GM18502 (cell line): ENCODE measurements around the gene PPAT.

Source experiments
- ATAC-seq: cut with Tn5 transposase; IDR thresholded peaks from one replicate; pipeline ENCODE4 v1.9.1; 2021; ENCODE audit warnings: mild to moderate bottlenecking; ENCODE audit not compliant: unreplicated experiment, poor library complexity

Gene PPAT

DNA sequence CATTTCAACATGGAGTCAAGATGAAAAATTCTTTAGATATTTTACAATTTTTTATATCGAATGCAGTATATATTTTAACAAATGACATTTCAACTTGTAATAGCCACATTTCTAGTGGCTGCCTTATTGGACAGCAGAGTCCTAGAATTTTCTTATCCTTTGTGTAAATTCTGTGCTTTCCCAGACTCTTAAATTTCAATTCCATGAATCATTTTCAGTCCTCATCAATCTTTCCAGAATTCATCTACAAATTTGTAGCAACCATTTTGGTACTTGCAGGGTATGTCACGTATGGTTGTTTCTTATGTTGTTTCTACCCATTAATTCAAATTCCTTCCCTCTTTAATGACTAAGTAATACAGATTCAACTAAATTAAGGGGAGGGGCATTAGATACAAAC lies 3.4 kb upstream of the PPAT start:
- no peak for ATAC-seq

- peak; percentile 22 for ATAC-seq
Observed at GRCh38 chr4:56434599-56435139, 746 bp downstream of the PPAT start.

DNA sequence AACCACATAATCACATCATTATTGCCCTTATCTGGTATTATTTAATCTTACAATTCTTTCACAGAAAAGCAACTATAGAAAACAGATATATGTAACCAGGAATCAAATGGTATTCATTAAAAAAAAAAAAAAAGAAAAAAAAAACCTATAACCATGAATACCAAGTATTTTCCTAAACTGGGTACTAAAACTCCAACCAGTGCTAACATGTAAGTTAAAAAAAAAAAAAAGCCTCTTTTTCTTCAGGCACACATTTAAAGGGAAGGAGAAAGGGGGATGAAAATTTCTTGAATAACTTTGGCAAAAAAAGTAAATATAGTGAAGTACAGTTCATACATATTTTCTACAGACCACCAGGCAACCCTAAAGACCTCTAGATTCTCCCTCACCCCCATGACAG lies 2.1 kb downstream of the PPAT start:
- no peak for ATAC-seq

GRCh38 chr4:56430203-56430602 lies 5.2 kb downstream of the PPAT start:
- no peak for ATAC-seq

DNA sequence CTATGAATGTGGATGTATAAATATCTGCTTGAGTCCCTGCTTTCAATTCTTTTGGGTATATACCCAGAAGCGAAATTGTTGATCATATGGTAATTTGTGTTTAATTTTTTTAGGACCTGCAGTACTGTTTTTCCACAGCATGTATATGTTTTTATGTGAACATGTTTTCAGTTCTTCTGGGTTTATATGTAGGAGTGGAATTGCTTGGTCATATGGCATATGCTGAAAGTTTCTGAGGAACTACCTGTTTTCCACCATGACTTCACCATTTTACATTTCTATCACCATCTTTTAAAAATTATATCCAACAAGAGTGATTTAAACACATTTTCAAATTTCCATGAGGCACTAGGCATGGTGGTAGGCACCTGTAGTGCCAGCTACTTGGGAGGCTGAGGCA lies 8.2 kb downstream of the PPAT start:
- ATAC-seq = no peak

- ATAC-seq = peak; percentile 92
Observed at GRCh38 chr4:56426273-56426672, 9.1 kb downstream of the PPAT start.

DNA sequence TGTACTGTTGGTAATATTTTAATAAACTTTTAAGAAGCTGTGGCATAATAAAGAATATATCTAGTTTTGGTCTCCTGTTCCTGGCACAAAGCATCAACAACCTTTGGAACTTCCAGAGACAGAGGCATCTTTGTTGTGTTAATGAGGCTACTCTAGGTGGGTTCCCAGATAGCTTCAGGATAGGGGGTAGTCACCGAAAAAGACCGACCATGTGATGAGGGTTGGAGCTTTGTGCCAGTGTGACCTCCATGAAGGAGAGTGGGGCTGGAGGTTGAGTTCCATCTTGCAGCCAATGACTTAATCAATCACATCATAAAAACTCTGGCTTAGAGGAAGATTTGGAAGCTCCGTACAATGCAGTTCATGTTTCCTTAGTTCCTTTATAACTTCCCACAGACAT lies 9.9 kb downstream of the PPAT start:
- no peak for ATAC-seq

GRCh38 chr4:56424697-56425514 lies 10.5 kb downstream of the PPAT start:
- no peak for ATAC-seq

DNA sequence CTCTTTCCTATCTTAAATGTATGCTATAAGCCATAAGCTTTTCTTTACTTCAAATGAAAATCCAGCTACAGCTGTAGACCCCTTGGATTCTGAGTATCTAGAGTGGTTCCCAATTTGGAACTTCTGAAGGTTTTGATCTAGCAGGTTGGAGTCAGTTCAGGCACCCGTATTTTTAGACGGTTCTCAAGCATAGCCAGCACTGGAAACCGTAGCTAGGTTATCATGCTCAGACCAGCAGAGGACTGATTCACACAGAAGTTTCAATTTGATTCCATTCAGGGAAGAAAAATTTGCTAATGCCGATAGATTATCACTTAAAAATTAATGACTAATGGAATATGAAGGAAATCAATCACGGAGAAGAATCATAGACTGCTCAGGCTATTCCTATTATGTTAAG lies 11.2 kb downstream of the PPAT start:
- ATAC-seq = no peak

- ATAC-seq = no peak
Observed at GRCh38 chr4:56417396-56417795, 18.0 kb downstream of the PPAT start.

GRCh38 chr4:56416349-56416748 lies 19.1 kb downstream of the PPAT start:
- no peak for ATAC-seq

GRCh38 chr4:56414135-56414670 lies 21.2 kb downstream of the PPAT start:
- ATAC-seq = no peak

DNA sequence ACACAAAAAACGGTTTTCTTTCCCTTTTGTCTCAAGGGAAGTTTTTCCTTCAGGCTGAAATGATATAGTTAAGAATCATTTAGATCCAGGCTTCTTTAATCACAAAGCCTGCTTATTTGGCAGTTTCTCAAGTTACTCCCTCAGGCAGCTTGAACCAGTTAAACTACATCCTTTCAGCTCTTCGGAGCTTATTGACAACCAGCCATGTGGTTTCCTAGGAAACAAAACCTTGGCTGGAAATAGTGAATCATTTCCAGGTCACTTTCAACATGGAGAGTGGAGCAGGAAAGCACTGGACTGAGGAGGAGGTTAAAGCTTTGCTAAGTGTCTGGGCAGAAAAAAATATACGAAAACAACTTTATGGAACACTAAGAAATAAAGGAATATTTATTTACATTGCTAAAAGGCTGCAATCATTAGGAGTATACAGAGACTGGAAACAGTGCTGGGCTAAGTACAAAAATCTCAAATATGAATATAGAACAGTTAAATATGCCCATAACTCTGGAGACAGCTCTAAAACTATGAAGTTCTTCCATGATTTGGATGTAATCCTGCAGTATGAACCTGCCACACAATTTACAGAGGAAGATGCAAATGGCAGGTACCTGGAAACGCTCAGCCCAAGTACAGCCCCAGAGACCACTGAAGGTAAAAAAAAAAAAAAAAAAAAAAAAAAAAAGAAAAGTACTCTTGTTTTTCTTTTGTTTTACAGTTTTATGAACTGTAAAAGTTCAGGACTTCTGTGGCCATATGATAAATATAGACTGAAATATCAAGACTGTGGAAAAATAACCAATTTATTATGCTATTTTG lies 25.0 kb downstream of the PPAT start:
- no peak for ATAC-seq

- no peak for ATAC-seq
Observed at GRCh38 chr4:56409511-56410090, 25.8 kb downstream of the PPAT start.

DNA sequence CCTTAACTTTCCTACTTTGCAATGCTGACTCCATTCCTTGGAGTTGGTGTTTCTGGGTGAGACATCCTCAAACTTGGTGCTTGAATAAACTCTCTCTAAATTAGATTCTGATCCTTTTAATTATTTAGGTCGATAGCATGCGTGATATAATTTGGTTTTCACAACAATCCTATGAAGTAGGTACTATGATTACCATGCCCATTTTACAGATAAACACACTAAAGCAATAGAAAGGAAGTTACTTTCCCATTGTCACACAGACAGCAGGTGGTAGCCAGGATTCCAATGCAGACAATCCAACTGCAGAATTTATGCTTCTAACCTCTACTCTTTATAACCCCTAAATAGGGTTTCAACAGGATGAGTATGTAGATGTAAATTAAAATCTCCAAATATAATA lies 26.4 kb downstream of the PPAT start:
- no peak for ATAC-seq

DNA sequence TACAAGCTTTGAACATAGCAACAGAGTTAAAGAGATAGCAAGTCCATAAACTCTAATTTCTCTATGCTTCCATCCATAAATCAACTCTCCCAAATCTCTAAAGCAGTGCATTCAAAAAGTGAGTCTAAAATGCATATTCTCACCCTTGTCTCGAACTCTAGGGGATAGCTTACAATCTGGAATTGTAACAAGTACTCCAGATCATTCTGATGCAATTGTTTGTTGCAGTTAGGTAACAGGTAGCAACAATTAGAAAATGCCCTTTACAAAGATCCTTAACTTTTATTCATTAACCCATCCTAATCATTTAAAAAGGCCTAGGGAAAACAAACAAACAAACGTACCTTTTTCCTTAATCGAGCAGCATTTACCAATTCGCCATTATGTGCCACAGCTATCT lies 29.3 kb downstream of the PPAT start:
- no peak for ATAC-seq

- ATAC-seq = no peak
Observed at GRCh38 chr4:56405016-56405415, 30.4 kb downstream of the PPAT start.

DNA sequence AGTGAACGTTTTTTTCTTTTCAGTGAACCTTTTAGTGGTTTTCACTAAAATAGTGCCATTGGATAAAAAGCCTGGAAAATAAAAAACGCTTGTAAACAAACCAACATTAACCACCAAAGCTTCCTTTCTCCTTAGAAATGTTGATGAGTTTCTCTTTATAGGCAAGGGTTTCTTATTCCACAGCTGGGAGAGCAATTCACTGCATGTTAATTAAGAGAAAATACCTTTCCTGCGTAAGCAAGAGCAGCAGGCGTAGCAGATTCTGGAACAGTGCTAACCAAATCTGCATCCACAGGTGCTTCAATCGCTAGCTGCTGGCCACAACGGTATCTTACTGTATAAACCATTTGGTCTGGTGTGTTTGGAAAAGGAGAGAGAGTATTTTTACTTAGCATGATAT lies 34.9 kb downstream of the PPAT start:
- ATAC-seq = no peak

- no peak for ATAC-seq
Observed at GRCh38 chr4:56391270-56391669, 44.1 kb downstream of the PPAT start.

DNA sequence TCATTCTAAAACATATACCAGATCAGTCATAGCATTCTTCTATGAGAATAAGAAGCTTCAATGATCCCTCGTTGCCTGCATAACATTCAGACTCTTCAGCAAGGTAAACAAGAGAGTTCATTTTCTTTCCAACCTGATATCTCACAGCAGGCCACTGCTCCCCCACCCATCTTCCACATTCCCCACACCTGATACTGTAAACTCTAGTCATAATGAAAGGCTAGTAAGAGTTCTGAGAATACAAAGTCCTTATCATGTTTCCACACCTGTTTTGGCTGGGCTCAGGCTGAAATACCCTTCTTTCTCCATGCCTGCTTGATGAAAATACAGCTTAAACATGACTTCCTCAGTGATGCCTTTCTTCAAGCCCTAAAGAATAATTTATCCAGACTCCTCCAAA lies 45.9 kb downstream of the PPAT start:
- no peak for ATAC-seq

- ATAC-seq = no peak
Observed at GRCh38 chr4:56388306-56388705, 47.1 kb downstream of the PPAT start.
